ENCODE measurements around the gene NOD1.

DNA sequence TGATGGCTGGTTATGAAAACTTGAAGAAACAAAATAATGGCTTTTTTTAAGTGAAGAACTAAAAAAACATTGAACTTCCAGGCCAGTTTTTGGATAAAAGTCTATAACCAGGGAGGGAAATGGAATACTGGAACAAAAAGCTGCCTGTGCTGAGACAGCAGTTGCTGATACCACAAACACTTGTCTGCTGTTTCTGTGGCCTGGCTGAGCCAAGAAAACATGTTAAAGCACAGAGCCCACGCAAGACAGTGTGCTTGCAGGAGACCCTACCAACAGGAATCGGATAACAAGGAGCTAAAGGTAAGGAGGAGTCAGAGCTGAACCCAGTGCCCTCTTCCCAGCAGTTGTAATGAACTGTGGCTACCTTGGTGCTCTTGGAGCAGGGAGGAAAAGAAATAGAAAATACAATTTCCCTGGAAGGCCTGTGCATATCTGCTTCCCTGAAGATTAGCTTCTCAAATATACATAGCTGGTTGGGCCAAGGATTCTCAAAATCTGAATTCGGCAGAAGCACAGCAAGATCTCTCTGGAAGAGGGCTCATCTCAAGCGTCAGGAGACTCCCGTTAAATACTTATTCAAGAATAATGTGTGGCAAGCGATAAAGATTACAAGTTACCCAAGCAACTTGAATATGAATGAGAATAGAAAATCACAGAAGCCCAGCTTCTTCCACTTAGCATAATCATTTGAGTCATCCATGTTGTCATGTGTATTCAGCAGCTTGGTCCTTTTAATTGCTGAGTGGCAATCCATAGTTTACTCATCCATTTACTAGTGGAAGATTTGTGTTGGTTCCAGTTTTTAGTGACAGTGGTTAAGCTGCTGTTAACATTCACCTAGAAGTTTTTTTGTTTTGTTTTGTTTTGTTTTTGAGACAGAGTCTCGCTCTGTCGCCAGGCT lies 87.6 kb downstream of the NOD1 start:
- TF ChIP-seq, protein P1, sequence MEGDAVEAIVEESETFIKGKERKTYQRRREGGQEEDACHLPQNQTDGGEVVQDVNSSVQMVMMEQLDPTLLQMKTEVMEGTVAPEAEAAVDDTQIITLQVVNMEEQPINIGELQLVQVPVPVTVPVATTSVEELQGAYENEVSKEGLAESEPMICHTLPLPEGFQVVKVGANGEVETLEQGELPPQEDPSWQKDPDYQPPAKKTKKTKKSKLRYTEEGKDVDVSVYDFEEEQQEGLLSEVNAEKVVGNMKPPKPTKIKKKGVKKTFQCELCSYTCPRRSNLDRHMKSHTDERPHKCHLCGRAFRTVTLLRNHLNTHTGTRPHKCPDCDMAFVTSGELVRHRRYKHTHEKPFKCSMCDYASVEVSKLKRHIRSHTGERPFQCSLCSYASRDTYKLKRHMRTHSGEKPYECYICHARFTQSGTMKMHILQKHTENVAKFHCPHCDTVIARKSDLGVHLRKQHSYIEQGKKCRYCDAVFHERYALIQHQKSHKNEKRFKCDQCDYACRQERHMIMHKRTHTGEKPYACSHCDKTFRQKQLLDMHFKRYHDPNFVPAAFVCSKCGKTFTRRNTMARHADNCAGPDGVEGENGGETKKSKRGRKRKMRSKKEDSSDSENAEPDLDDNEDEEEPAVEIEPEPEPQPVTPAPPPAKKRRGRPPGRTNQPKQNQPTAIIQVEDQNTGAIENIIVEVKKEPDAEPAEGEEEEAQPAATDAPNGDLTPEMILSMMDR (IDR thresholded peaks at IDR 0.05; ENCODE audit: low read depth, low read length): no peak
- TF ChIP-seq EZH2phosphoT487 (IDR thresholded peaks at IDR 0.05; ENCODE audit: low read depth): no peak
